Panc1 (cell line): ENCODE results near the gene CHD6. TPM values are rescaled to one million over a fixed set of nuclear protein-coding genes. Genes with fewer than 3 reads are reported as not detected.

Source experiments
- ATAC-seq: fragments of 200-7000 bp; cut with Tn5 transposase; 2 replicates; pipeline ENCODE4 v1.9.1; 2020; ENCODE audit warnings: mild to moderate bottlenecking, moderate library complexity
- BruUV-seq: library from RNA; stranded (reverse); fragments of 400-500 nt; replicated peaks from 2 replicates; lab custom pipeline; 2021; lab: Mats Ljungman, UMichigan
- CTCF ChIA-PET: fragments of 300-600 bp; sonication (Branson Sonifier 250); formaldehyde crosslinking; loops from one replicate; lab custom pipeline; 2022; ENCODE audit warnings: antibody characterized with exemption; lab: Charles Lee
- POLR2A ChIA-PET: fragments of 300-600 bp; sonication (Branson Sonifier 250); formaldehyde crosslinking; loops from one replicate; lab custom pipeline; 2022; ENCODE audit warnings: antibody characterized with exemption; lab: Charles Lee
- DNase-seq: peaks from one replicate; pipeline ENCODE4 v3.0.0-alpha.2; 2010; ENCODE audit warnings: low read depth, low spot score
- H3K27ac ChIP-seq: 2 replicates; pipeline ENCODE4 v1.5.1; 2011; ENCODE audit warnings: mild to moderate bottlenecking, low read length, inconsistent platforms
- H3K27me3 ChIP-seq: fragments of 200-500 bp; sonication (Bioruptor generic); 2 replicates; pipeline ENCODE4 v1.6.0; 2014; ENCODE audit warnings: low read length, inconsistent platforms; ENCODE audit not compliant: control insufficient read depth, insufficient read depth
- H3K36me3 ChIP-seq: fragments of 200-500 bp; sonication (Bioruptor generic); 2 replicates; pipeline ENCODE4 v1.5.1; 2014; ENCODE audit warnings: inconsistent platforms, mild to moderate bottlenecking, low read length, moderate library complexity; ENCODE audit not compliant: control insufficient read depth, insufficient read depth
- H3K4me1 ChIP-seq: 2 replicates; pipeline ENCODE4 v1.5.1; 2011; ENCODE audit warnings: inconsistent platforms, mild to moderate bottlenecking, low read length, moderate library complexity; ENCODE audit not compliant: control insufficient read depth, insufficient read depth
- H3K4me3 ChIP-seq, 2 experiments: 2 replicates each; pipeline ENCODE4 v1.5.1; 2011 to 2012; ENCODE audit warnings: low read depth in 2 of 2, low read length in 2 of 2, mild to moderate bottlenecking in 2 of 2, inconsistent platforms in 1 of 2, moderate library complexity in 1 of 2
- H3K9me3 ChIP-seq: fragments of 200-500 bp; sonication (Bioruptor generic); 2 replicates; pipeline ENCODE4 v1.5.1; 2014; ENCODE audit warnings: low read depth, mild to moderate bottlenecking, inconsistent platforms, low read length, moderate library complexity; ENCODE audit not compliant: control insufficient read depth, insufficient read depth
- CTCF ChIP-seq: fragments of 450-650 bp; IDR thresholded peaks from 2 replicates; pipeline ENCODE4 v1.5.1; 2017; ENCODE audit warnings: mild to moderate bottlenecking
- POLR2AphosphoS5 ChIP-seq: IDR thresholded peaks from 2 replicates; pipeline ENCODE4 v1.6.1; 2012; ENCODE audit warnings: mild to moderate bottlenecking, low read depth, low read length, moderate library complexity
- REST ChIP-seq, 2 experiments: IDR thresholded peaks; 2 replicates each; pipeline ENCODE4 v1.6.1; 2011 to 2012; ENCODE audit warnings: low read depth in 2 of 2, control low read depth in 1 of 2, low read length in 1 of 2, mild to moderate bottlenecking in 1 of 2, moderate library complexity in 1 of 2; ENCODE audit not compliant: insufficient read depth in 1 of 2
- SIN3A ChIP-seq: IDR thresholded peaks from 2 replicates; pipeline ENCODE4 v1.6.1; 2012; ENCODE audit warnings: low read depth, mild to moderate bottlenecking, low read length, moderate library complexity, borderline replicate concordance; ENCODE audit not compliant: insufficient read depth
- TCF7L2 ChIP-seq: IDR thresholded peaks from 2 replicates; pipeline ENCODE4 v1.6.1; 2011; ENCODE audit warnings: mild to moderate bottlenecking, low read depth, low read length, inconsistent platforms
- in situ Hi-C: cut with HindIII; loops from 2 replicates; pipeline ENCODE4 v1.10.0; 2016; ENCODE audit warnings: low sequenced_read_pairs, low pct_unique_long_range_greater_than_20kb
- intact Hi-C: fragments of 100-400 bp; cut with micrococcal nuclease; formaldehyde crosslinking; loops from one replicate; pipeline ENCODE4 v1.10.0; 2022; ENCODE audit not compliant: unreplicated experiment
- total RNA-seq: library from RNA; stranded (reverse); gene quantifications from one replicate; pipeline ENCODE4 v1.2.1, GENCODE V29; 2021; ENCODE audit not compliant: unreplicated experiment

Gene CHD6
- total RNA-seq, 1 experiment from 2014 or later = 21.3 TPM

- in situ Hi-C loops = no loop called here
- BruUV-seq = no TSS peak
- Histone ChIP-seq H3K9me3 (no peaks in the 10 kb centered on the region), H3K4me3 (no peak overlapping the region), H3K27ac (no peak overlapping the region), H3K4me1 (no peaks in the 10 kb centered on the region), H3K27me3 (no peaks in the 10 kb centered on the region; the same call in 1 of the 2 replicates), H3K36me3 (no peaks in the 10 kb centered on the region)
- TF ChIP-seq TCF7L2 = no peak
- POLR2A ChIA-PET = no interaction called here
- ATAC-seq (no peak), DNase-seq (no peak)
- intact Hi-C loops = no loop called here
- CTCF ChIA-PET = no interaction called here
These were observed 254.6 kb downstream of the CHD6 start for GRCh38 chr20:41363601-41364000.

- POLR2A ChIA-PET = no interaction called here
- intact Hi-C loops = no loop called here
- BruUV-seq = no TSS peak
- H3K9me3 ChIP-seq = no peaks in the 10 kb centered on the region
- no peak overlapping the region for H3K27ac ChIP-seq
- no peaks in the 10 kb centered on the region for H3K36me3 ChIP-seq
- CTCF ChIA-PET = no interaction called here
- H3K27me3 ChIP-seq = no peaks in the 10 kb centered on the region; the same call in 1 of the 2 replicates
- in situ Hi-C loops = no loop called here
- TF ChIP-seq REST (IDR thresholded peaks at IDR 0.05; ENCODE audit: insufficient read depth in 1 of 2, low read depth in 2 of 2, low read length in 1 of 2) (no peak), POLR2AphosphoS5 (no peak), TCF7L2 (no peak), SIN3A (no peak), CTCF (no peak)
- H3K4me3 ChIP-seq = no peak overlapping the region
- no peaks in the 10 kb centered on the region for H3K4me1 ChIP-seq
- ATAC-seq (no peak), DNase-seq (no peak)
These were observed 255.4 kb downstream of the CHD6 start for GRCh38 chr20:41362748-41363140.

GRCh38 chr20:41361757-41362747 is 256.1 kb downstream of the CHD6 start:
- in situ Hi-C loops (no loop called here), intact Hi-C loops (no loop called here)
- H3K27me3 ChIP-seq = no peaks in the 10 kb centered on the region; the same call in 1 of the 2 replicates
- H3K27ac ChIP-seq = no peak overlapping the region
- ATAC-seq (no peak; the same call in 1 of the 2 replicates), DNase-seq (no peak)
- H3K4me3 ChIP-seq = no peak overlapping the region
- no peaks in the 10 kb centered on the region for H3K36me3 ChIP-seq
- H3K4me1 ChIP-seq = no peaks in the 10 kb centered on the region
- POLR2A ChIA-PET = no interaction called here
- CTCF ChIA-PET = no interaction called here
- H3K9me3 ChIP-seq = no peaks in the 10 kb centered on the region
- TF ChIP-seq POLR2AphosphoS5 (no peak), CTCF (no peak), SIN3A (no peak), REST (IDR thresholded peaks at IDR 0.05; ENCODE audit: insufficient read depth in 1 of 2, low read depth in 2 of 2, low read length in 1 of 2) (no peak), TCF7L2 (no peak)
- BruUV-seq = no TSS peak
